ENCODE results near the gene FAM20C.

FAM20C gene

GRCh38 chr7:222716-223041, 30.3 kb downstream of the FAM20C start:
- DNase-seq (ENCODE audit: low read depth), result no peak
- TF ChIP-seq, protein P1, sequence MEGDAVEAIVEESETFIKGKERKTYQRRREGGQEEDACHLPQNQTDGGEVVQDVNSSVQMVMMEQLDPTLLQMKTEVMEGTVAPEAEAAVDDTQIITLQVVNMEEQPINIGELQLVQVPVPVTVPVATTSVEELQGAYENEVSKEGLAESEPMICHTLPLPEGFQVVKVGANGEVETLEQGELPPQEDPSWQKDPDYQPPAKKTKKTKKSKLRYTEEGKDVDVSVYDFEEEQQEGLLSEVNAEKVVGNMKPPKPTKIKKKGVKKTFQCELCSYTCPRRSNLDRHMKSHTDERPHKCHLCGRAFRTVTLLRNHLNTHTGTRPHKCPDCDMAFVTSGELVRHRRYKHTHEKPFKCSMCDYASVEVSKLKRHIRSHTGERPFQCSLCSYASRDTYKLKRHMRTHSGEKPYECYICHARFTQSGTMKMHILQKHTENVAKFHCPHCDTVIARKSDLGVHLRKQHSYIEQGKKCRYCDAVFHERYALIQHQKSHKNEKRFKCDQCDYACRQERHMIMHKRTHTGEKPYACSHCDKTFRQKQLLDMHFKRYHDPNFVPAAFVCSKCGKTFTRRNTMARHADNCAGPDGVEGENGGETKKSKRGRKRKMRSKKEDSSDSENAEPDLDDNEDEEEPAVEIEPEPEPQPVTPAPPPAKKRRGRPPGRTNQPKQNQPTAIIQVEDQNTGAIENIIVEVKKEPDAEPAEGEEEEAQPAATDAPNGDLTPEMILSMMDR (IDR thresholded peaks at IDR 0.05; ENCODE audit: low read length, missing control alignments), result no peak
- no peak overlapping the region for H3K4me3 ChIP-seq (replicated peaks; ENCODE audit: low read depth, low read length)

- H3K4me3 ChIP-seq (replicated peaks; ENCODE audit: low read depth, low read length), result no peak overlapping the region
- TF ChIP-seq, protein P1 (IDR thresholded peaks at IDR 0.05; ENCODE audit: low read length, missing control alignments), result no peak
- no peak for DNase-seq (ENCODE audit: low read depth)
Observed at GRCh38 chr7:223118-223800, 30.9 kb downstream of the FAM20C start.

DNA sequence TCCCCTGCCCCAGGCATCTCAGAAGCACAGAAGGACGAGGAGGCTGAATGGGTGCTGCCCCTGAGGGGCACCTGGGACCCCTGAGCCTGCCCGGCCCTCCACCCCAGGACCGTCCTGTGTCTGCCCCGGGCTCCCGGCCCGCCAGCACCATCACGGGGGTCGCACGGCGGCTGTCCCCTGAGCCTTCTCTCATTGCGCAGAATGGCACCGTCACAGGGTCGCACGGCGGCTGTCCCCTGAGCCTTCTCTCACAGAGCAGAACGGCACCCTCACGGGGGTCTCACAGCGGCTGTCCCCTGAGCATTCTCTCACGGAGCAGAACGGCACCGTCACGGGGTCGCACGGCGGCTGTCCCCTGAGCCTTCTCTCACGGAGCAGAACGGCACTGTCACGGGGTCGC, 31.5 kb downstream of the FAM20C start:
- H3K4me3 ChIP-seq (replicated peaks; ENCODE audit: low read depth, low read length), result no peak overlapping the region
- DNase-seq (ENCODE audit: low read depth), result no peak
- TF ChIP-seq, protein P1 (IDR thresholded peaks at IDR 0.05; ENCODE audit: low read length, missing control alignments), result no peak

DNA sequence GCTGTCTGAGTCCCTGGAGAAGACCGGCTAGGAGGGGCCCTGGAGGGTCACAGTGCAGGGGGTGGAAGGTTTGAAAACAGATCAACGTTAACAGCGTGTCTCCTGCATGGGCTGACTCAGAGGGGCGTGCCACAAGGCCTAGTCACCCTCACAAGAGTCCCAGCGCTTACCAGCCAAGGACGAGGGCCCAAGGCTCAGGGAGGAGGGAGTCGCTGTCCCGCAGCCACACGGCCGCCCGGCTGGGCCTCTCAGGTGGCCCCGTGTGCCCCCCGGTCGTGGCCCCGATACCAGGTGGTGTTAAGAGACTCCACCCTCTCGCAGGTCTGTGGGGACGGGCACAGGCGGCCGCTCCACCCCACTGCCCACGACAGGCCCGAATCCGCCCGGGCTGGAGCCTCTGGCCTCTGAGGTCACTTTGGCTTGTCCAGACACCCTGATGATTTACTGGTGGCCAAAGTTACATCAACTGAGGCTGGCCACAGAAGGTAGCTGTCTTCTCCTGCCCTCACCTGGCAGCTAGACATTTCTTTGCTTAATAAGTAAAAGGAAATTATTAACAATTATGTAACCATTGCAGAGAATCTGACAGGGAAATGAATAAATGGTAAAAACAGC, 34.0 kb downstream of the FAM20C start:
- TF ChIP-seq, protein P1 (IDR thresholded peaks at IDR 0.05; ENCODE audit: low read length, missing control alignments), result no peak
- no peak overlapping the region for H3K4me3 ChIP-seq (replicated peaks; ENCODE audit: low read depth, low read length)
- no peak for DNase-seq (ENCODE audit: low read depth)

- DNase-seq (ENCODE audit: low read depth), result no peak
- TF ChIP-seq, protein P1 (IDR thresholded peaks at IDR 0.05; ENCODE audit: low read length, missing control alignments), result no peak
- no peak overlapping the region for H3K4me3 ChIP-seq (replicated peaks; ENCODE audit: low read depth, low read length)
Observed at GRCh38 chr7:227926-228325, 35.6 kb downstream of the FAM20C start.

GRCh38 chr7:228610-229009, 36.2 kb downstream of the FAM20C start:
- H3K4me3 ChIP-seq (replicated peaks; ENCODE audit: low read depth, low read length), result no peak overlapping the region
- TF ChIP-seq, protein P1 (IDR thresholded peaks at IDR 0.05; ENCODE audit: low read length, missing control alignments), result no peak
- DNase-seq (ENCODE audit: low read depth), result no peak

Data from fibroblast of pulmonary artery (primary cell).